DOHH2 (cell line): ENCODE results near the gene MYH6.

ENCODE experiments used
- H3F3A ChIP-seq: fragments of 200-600 bp; sonication (generic), shearing (Covaris generic); 2 replicates; pipeline ENCODE4 v1.6.0; 2016; ENCODE audit warnings: antibody characterized with exemption, mild to moderate bottlenecking; ENCODE audit not compliant: control insufficient read depth, insufficient read depth
- H3K27ac ChIP-seq: fragments of 200-600 bp; sonication (generic); 2 replicates; pipeline ENCODE4 v1.5.1; 2014; ENCODE audit warnings: low read depth, mild to moderate bottlenecking, low read length, moderate library complexity
- H3K27me3 ChIP-seq: fragments of 200-600 bp; sonication (generic); 2 replicates; pipeline ENCODE4 v1.6.1; 2014; ENCODE audit warnings: mild to moderate bottlenecking, low read length, mixed read lengths; ENCODE audit not compliant: control insufficient read depth
- H3K36me3 ChIP-seq: fragments of 200-600 bp; sonication (generic); 2 replicates; pipeline ENCODE4 v1.6.1; 2014; ENCODE audit warnings: mild to moderate bottlenecking, low read length, moderate library complexity, mixed read lengths; ENCODE audit not compliant: control insufficient read depth
- H3K4me1 ChIP-seq: fragments of 200-600 bp; sonication (generic); 2 replicates; pipeline ENCODE4 v1.6.1; 2014; ENCODE audit warnings: mild to moderate bottlenecking, low read length, mixed read lengths; ENCODE audit not compliant: control insufficient read depth
- H3K4me2 ChIP-seq: fragments of 200-600 bp; sonication (generic); 2 replicates; pipeline ENCODE4 v1.6.0; 2014; ENCODE audit warnings: mild to moderate bottlenecking, low read length, moderate library complexity
- H3K4me3 ChIP-seq: fragments of 200-600 bp; sonication (generic); 2 replicates; pipeline ENCODE4 v1.5.1; 2014; ENCODE audit warnings: mild to moderate bottlenecking, low read length, mixed read lengths
- H3K79me2 ChIP-seq: fragments of 200-600 bp; sonication (generic); 2 replicates; pipeline ENCODE4 v1.6.1; 2014; ENCODE audit warnings: mild to moderate bottlenecking, low read length, mixed read lengths; ENCODE audit not compliant: control insufficient read depth
- H3K9me2 ChIP-seq: fragments of 200-600 bp; sonication (generic); replicated peaks from 2 replicates; pipeline ENCODE4 v1.6.1; 2014; ENCODE audit warnings: mild to moderate bottlenecking, low read length, mixed read lengths; ENCODE audit not compliant: control insufficient read depth
- H3K9me3 ChIP-seq: fragments of 200-600 bp; sonication (generic); 2 replicates; pipeline ENCODE4 v1.6.1; 2014; ENCODE audit warnings: antibody characterized with exemption, low read length, mixed read lengths; ENCODE audit not compliant: control insufficient read depth, insufficient read depth
- H4K20me1 ChIP-seq: fragments of 200-600 bp; sonication (generic); 2 replicates; pipeline ENCODE4 v1.6.0; 2014; ENCODE audit warnings: low read depth, mild to moderate bottlenecking, antibody characterized with exemption, low read length, moderate library complexity; ENCODE audit not compliant: control insufficient read depth, insufficient read depth
- EZH2phosphoT487 ChIP-seq: fragments of 200-600 bp; sonication (generic); IDR thresholded peaks from 2 replicates; pipeline ENCODE4 v1.6.1; 2017; ENCODE audit warnings: borderline replicate concordance, mild to moderate bottlenecking, antibody characterized with exemption, low read length, moderate library complexity, mixed read lengths
- TF ChIP-seq, protein P1 (sequence below): fragments of 200-600 bp; sonication (generic); IDR thresholded peaks from one replicate; pipeline ENCODE4 v1.5.1; 2014; ENCODE audit warnings: antibody characterized with exemption, mild to moderate bottlenecking, low read depth, low read length; ENCODE audit not compliant: poor library complexity, severe bottlenecking

MYH6 gene

DNA sequence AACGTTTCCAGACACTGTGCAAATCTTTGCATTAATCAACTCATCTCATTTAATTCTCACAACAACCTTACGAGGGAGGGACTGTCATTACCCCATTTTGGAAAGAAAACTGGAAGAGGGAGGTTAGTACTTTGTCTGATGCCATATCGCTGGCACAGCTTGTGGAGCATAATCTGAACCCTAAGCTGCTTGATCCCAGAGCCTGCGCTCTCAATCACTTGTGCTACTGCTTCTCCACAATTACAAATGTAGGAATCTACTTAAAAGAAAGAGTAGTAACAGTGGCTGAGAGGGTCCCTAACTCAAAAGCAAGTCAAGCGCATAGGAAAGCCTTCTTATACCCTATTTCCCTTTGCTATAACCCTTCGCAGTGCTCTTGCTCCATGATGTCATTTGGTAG, 46.3 kb downstream of the MYH6 start:
- Histone ChIP-seq H3F3A (no peaks in the 10 kb centered on the region), H3K4me2 (no peak overlapping the region), H3K27me3 (no peaks in the 10 kb centered on the region), H3K9me2 (no peaks in the 10 kb centered on the region), H3K4me1 (no peaks in the 10 kb centered on the region), H3K9me3 (no peaks in the 10 kb centered on the region), H3K27ac (no peak overlapping the region), H4K20me1 (no peaks in the 10 kb centered on the region), H3K36me3 (no peaks in the 10 kb centered on the region), H3K79me2 (no peaks in the 10 kb centered on the region), H3K4me3 (no peak overlapping the region)
- TF ChIP-seq, protein P1, sequence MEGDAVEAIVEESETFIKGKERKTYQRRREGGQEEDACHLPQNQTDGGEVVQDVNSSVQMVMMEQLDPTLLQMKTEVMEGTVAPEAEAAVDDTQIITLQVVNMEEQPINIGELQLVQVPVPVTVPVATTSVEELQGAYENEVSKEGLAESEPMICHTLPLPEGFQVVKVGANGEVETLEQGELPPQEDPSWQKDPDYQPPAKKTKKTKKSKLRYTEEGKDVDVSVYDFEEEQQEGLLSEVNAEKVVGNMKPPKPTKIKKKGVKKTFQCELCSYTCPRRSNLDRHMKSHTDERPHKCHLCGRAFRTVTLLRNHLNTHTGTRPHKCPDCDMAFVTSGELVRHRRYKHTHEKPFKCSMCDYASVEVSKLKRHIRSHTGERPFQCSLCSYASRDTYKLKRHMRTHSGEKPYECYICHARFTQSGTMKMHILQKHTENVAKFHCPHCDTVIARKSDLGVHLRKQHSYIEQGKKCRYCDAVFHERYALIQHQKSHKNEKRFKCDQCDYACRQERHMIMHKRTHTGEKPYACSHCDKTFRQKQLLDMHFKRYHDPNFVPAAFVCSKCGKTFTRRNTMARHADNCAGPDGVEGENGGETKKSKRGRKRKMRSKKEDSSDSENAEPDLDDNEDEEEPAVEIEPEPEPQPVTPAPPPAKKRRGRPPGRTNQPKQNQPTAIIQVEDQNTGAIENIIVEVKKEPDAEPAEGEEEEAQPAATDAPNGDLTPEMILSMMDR: no peak
- no peak for TF ChIP-seq EZH2phosphoT487

DNA sequence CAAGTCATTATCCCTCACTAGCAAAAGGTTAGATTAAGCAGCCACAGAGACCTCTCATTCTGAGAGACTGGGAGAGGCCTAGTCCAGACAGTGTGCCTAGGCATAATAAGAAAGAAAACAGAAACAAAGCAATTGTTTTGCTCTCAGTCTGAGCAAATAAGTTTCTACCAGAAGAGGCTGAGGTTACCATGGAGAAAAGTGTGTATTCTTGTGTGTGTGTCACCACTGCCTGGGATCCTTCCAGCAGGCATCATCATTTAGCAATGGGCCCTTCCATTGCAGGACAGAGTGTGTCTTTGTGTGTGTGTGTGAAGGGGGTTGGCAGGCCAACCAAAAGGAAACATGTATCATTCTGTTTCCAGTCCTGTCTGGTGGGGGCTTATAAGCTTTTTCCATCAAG, 46.8 kb downstream of the MYH6 start:
- H3K27ac ChIP-seq: no peak overlapping the region
- TF ChIP-seq EZH2phosphoT487: no peak
- TF ChIP-seq, protein P1: no peak
- H3K4me2 ChIP-seq: no peak overlapping the region
- no peaks in the 10 kb centered on the region for H3K79me2 ChIP-seq
- no peaks in the 10 kb centered on the region for H3K9me2 ChIP-seq
- H3F3A ChIP-seq: no peaks in the 10 kb centered on the region
- no peaks in the 10 kb centered on the region for H4K20me1 ChIP-seq
- no peaks in the 10 kb centered on the region for H3K36me3 ChIP-seq
- H3K4me1 ChIP-seq: no peaks in the 10 kb centered on the region
- no peaks in the 10 kb centered on the region for H3K9me3 ChIP-seq
- H3K4me3 ChIP-seq: no peak overlapping the region
- no peaks in the 10 kb centered on the region for H3K27me3 ChIP-seq

DNA sequence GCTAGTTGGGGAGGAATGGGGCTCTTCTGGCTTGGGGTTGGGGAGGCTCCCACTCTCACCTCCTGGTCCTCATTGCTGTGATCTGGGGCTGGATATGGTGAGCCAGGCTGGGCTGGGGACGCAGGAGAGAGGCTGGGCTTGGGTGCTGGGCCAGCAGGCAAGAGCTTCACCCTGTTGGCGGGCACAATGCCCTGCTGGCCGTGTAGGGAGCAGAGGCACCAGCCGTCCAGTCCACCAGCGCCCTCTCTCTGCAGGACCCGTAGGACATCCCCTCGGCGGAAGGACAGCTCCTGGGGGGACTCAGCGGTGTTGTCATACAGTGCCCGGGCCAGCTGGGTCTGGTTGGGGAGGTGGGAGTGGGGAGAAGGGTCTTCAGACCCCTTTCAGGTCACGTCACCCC, 47.6 kb downstream of the MYH6 start:
- Histone ChIP-seq H3K9me3 (no peaks in the 10 kb centered on the region), H3F3A (no peaks in the 10 kb centered on the region), H3K4me1 (no peaks in the 10 kb centered on the region), H3K27ac (no peak overlapping the region), H3K79me2 (no peaks in the 10 kb centered on the region), H3K9me2 (no peaks in the 10 kb centered on the region), H3K4me2 (no peak overlapping the region), H3K36me3 (no peaks in the 10 kb centered on the region), H3K27me3 (no peaks in the 10 kb centered on the region), H4K20me1 (no peaks in the 10 kb centered on the region), H3K4me3 (no peak overlapping the region)
- TF ChIP-seq, protein P1: no peak
- no peak for TF ChIP-seq EZH2phosphoT487

DNA sequence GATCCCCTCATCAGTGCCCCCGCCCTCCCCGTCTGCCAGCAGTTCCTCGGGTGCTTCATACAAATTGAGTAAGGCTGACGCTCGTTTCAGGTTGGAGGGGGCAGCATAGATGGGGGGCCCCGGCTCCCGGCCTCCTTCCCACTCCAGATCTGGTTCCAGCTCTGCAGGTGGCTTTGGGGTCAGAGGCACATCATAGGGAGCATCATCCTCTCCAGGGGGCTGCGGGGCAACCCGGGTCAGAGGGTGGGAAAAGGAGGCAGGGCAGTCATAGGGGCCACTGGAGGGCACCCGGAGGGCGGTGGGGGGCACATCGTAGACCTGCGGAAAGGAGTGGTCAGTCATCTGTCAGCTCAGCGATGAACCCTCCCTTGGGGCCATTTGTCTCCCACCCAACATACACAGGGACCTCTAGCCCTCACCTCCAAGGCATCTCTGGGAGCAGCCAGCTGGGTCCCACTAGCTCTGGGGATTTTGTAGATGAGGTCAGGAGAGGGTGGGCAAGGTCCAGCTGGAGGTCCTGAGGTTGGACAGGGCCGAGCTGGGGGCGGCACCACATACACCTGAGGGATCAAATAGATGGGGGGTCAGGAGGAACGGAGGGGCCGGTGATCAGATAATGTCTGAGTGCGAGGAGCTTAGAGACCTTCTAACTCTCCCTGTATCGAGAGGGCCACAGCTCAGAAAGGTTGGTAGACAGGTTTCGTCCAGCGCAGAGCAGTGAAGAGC, 48.2 kb downstream of the MYH6 start:
- Histone ChIP-seq H3F3A (no peaks in the 10 kb centered on the region), H3K4me2 (no peak overlapping the region), H4K20me1 (no peaks in the 10 kb centered on the region), H3K4me1 (no peaks in the 10 kb centered on the region), H3K9me3 (no peaks in the 10 kb centered on the region), H3K36me3 (no peaks in the 10 kb centered on the region), H3K27me3 (no peaks in the 10 kb centered on the region), H3K79me2 (no peaks in the 10 kb centered on the region), H3K9me2 (no peaks in the 10 kb centered on the region), H3K4me3 (no peak overlapping the region), H3K27ac (no peak overlapping the region)
- TF ChIP-seq, protein P1: no peak
- TF ChIP-seq EZH2phosphoT487: no peak
